Measurements from ENCODE around the gene KRTAP5-5. TPM values are rescaled to one million over a fixed set of nuclear protein-coding genes. Genes with fewer than 3 reads are reported as not detected.
"Not testable (repeated sequence)": the region's sequence is repeated elsewhere in the genome, so short reads cannot be mapped to it uniquely, and the experiment has no call there.

The KRTAP5-5 gene
- total and polyA plus RNA-seq, 2 of the 8 experiments (the other 6 are each of a cell fraction or from before 2014, with no cell fraction given) = 0.09 TPM; not detected in 1

GRCh38 chr11:1597994-1598380 lies 31.6 kb upstream of the KRTAP5-5 start, which contains the start of gene KRTAP5-2 (continued):
- no peak for TF ChIP-seq USF2 (IDR thresholded peaks at IDR 0.05; ENCODE audit: low read length)

GRCh38 chr11:1598406-1598805 lies 31.2 kb upstream of the KRTAP5-5 start:
- H3K4me3 ChIP-seq (ENCODE audit: extremely low read depth in 1 of 4, insufficient read depth in 2 of 4, low read depth in 3 of 4, low read length in 4 of 4); H2AFZ ChIP-seq (ENCODE audit: low read length); H4K8ac ChIP-seq (ENCODE audit: extremely low read depth, insufficient read depth, low read length); H2BK120ac ChIP-seq (replicated peaks; ENCODE audit: low read depth, low read length); H3K56ac ChIP-seq (replicated peaks; ENCODE audit: insufficient read length, low read depth, low read length); H4K20me1 ChIP-seq (replicated peaks in 1 of 2; ENCODE audit: control insufficient read depth in 1 of 2, insufficient read depth in 2 of 2, low read length in 2 of 2); H2BK12ac ChIP-seq (ENCODE audit: low read depth, low read length); H3K4ac ChIP-seq (replicated peaks; ENCODE audit: insufficient read length, low read depth, low read length); H3K79me2 ChIP-seq (ENCODE audit: control insufficient read depth in 1 of 2, insufficient read depth in 2 of 2, low read length in 2 of 2); H3K79me1 ChIP-seq (ENCODE audit: low read depth, low read length); H3K27me3 ChIP-seq (replicated peaks in 1 of 4; ENCODE audit: control insufficient read depth in 3 of 4, extremely low read depth in 1 of 4, insufficient read depth in 3 of 4, low read length in 3 of 4); H2BK5ac ChIP-seq (ENCODE audit: low read depth, low read length); H2BK15ac ChIP-seq (ENCODE audit: low read length); DNase-seq (ENCODE audit: low read depth in 1 of 2, low spot score in 2 of 2); H3K9me3 ChIP-seq (ENCODE audit: insufficient read depth in 2 of 2, low read depth in 1 of 2, low read length in 1 of 2); H4K5ac ChIP-seq (ENCODE audit: insufficient read length, low read depth, low read length); H4K91ac ChIP-seq (replicated peaks; ENCODE audit: insufficient read length, low read length); H3K36me3 ChIP-seq (ENCODE audit: control insufficient read depth in 2 of 4, insufficient read depth in 4 of 4, low read length in 3 of 4); H3K14ac ChIP-seq (ENCODE audit: insufficient read length); H3K23me2 ChIP-seq (ENCODE audit: low read depth, low read length); H3K18ac ChIP-seq (ENCODE audit: extremely low read depth, low read length); POLR2A ChIA-PET (ENCODE audit: partially characterized antibody); H3K9ac ChIP-seq (replicated peaks in 1 of 4; ENCODE audit: extremely low read depth in 1 of 4, low read depth in 3 of 4, low read length in 3 of 4); H3K23ac ChIP-seq (ENCODE audit: insufficient read length); H2BK20ac ChIP-seq (ENCODE audit: low read length); H2AK5ac ChIP-seq (ENCODE audit: low read depth, low read length); FAIRE-seq; H3K27ac ChIP-seq (ENCODE audit: low read depth, low read length); H3K4me2 ChIP-seq (ENCODE audit: insufficient read depth in 1 of 2, low read depth in 2 of 2, low read length in 2 of 2): not testable (repeated sequence)
- 77 to 100% methylated on average over 1 to 3 of the region's 3 CpGs for WGBS, 2 experiments (ENCODE audit: extremely low coverage in 1 of 2, insufficient coverage in 1 of 2, insufficient read length in 1 of 2, insufficient replicate concordance in 2 of 2, low coverage in 1 of 2, low lambda C conversion rate in 2 of 2, missing lambda C conversion rate in 1 of 2)
- peaks cover 2 to 13% (median 5%) of the 10 kb centered on the region in 4 experiments for H3K4me1 ChIP-seq (replicated peaks in 1 of 4; ENCODE audit: control insufficient read depth in 3 of 4, insufficient read depth in 4 of 4, low read length in 3 of 4)
- CTCF ChIA-PET (ENCODE audit: partially characterized antibody) = interaction anchor here (1.3 to 7.7 kb wide), 5 partner anchors 22 to 52 kb away, joined by 3 to 95 read pairs (median 41); partner anchors contain the start of gene KRTAP5-5
